GM10248 (cell line): ENCODE measurements around the gene MRPS10.

ENCODE experiments used
- CTCF ChIA-PET: fragments of 300-600 bp; sonication (Branson Sonifier 250); formaldehyde crosslinking; extraction: SDS; loops from one replicate; lab custom pipeline; 2021; ENCODE audit warnings: antibody characterized with exemption; lab: Yijun Ruan, JAX
- POLR2A ChIA-PET: fragments of 350-650 bp; sonication (Branson Sonifier 250); formaldehyde crosslinking; extraction: SDS; loops from one replicate; lab custom pipeline; 2020; ENCODE audit warnings: antibody characterized with exemption; lab: Yijun Ruan, JAX
- DNase-seq: peaks from one replicate; pipeline ENCODE4 v3.0.0; 2012; ENCODE audit errors: extremely low spot score
- CTCF ChIP-seq: IDR thresholded peaks from 2 replicates; pipeline ENCODE4 v1.5.1; 2012; ENCODE audit warnings: mild to moderate bottlenecking, low read depth; ENCODE audit errors: extremely low read depth, missing control alignments, control extremely low read depth

The MRPS10 gene

GRCh38 chr6:42185597-42185996, 32.1 kb downstream of the MRPS10 start:
- POLR2A ChIA-PET: no interaction called here
- no peak for TF ChIP-seq CTCF
- DNase-seq: no peak
- CTCF ChIA-PET: interaction anchor here (1.5 kb wide), 1 partner anchor 29 kb away, joined by 6 read pairs; no protein-coding TSS in a partner anchor

GRCh38 chr6:42184475-42184874, 33.2 kb downstream of the MRPS10 start:
- POLR2A ChIA-PET: interaction anchor here (0.5 kb wide), 1 partner anchor 40 kb away, joined by 3 read pairs; no protein-coding TSS in a partner anchor
- DNase-seq: no peak
- CTCF ChIA-PET: no interaction called here
- no peak for TF ChIP-seq CTCF

- ChIA-PET POLR2A (no interaction called here), CTCF (no interaction called here)
- no peak for DNase-seq
Measured at GRCh38 chr6:42182101-42182500, 35.6 kb downstream of the MRPS10 start.

GRCh38 chr6:42179945-42180313, 37.7 kb downstream of the MRPS10 start:
- CTCF ChIA-PET: interaction anchor here (1.1 kb wide), 1 partner anchor 15 kb away, joined by 3 read pairs; no protein-coding TSS in a partner anchor
- POLR2A ChIA-PET: no interaction called here

More at GRCh38 chr6:42182101-42182500, 35.6 kb downstream of the MRPS10 start:
- TF ChIP-seq CTCF: no peak

GRCh38 chr6:42179261-42179944, 38.3 kb downstream of the MRPS10 start:
- POLR2A ChIA-PET: no interaction called here
- TF ChIP-seq CTCF: no peak
- DNase-seq: no peak
- CTCF ChIA-PET: interaction anchor here (1.1 kb wide), 1 partner anchor 14 kb away, joined by 3 read pairs; no protein-coding TSS in a partner anchor

More at GRCh38 chr6:42179945-42180313, 37.7 kb downstream of the MRPS10 start:
- no peak for TF ChIP-seq CTCF
- DNase-seq: no peak

- DNase-seq: no peak
- no peak for TF ChIP-seq CTCF
- ChIA-PET CTCF (interaction anchor here (1.0 to 1.6 kb wide), 3 partner anchors 9 to 370 kb away, joined by 3 to 5 read pairs (median 3); no protein-coding TSS in a partner anchor), POLR2A (no interaction called here)
Measured at GRCh38 chr6:42177514-42178364, 39.9 kb downstream of the MRPS10 start.
